SU-DHL-6 (cell line): ENCODE data around the gene TCL1A.

Source experiments
- H2AFZ ChIP-seq: fragments of 200-600 bp; sonication (generic); 2 replicates; pipeline ENCODE4 v1.6.1; 2014; ENCODE audit warnings: low read depth, mild to moderate bottlenecking, moderate library complexity, mixed read lengths, antibody characterized with exemption, low read length; ENCODE audit not compliant: severe bottlenecking
- H3F3A ChIP-seq: fragments of 200-600 bp; shearing (Covaris generic); 2 replicates; pipeline ENCODE4 v1.6.0; 2016; ENCODE audit warnings: antibody characterized with exemption, mild to moderate bottlenecking; ENCODE audit not compliant: insufficient read depth
- H3K27ac ChIP-seq: fragments of 200-600 bp; sonication (generic); 2 replicates; pipeline ENCODE4 v1.5.1; 2016; ENCODE audit warnings: low read depth, mild to moderate bottlenecking, low read length, moderate library complexity, mixed read lengths
- H3K27me3 ChIP-seq: fragments of 200-600 bp; sonication (generic), shearing (Covaris generic); 2 replicates; pipeline ENCODE4 v1.6.0; 2014; ENCODE audit warnings: mild to moderate bottlenecking, low read length
- H3K36me3 ChIP-seq: fragments of 200-600 bp; sonication (generic); 2 replicates; pipeline ENCODE4 v1.6.1; 2014; ENCODE audit warnings: mild to moderate bottlenecking, low read length, mixed read lengths
- H3K4me2 ChIP-seq: fragments of 300-600, 200-600 bp; shearing (Covaris generic), sonication (generic); 2 replicates; pipeline ENCODE4 v1.6.0; 2014; ENCODE audit warnings: low read length, low read depth, mild to moderate bottlenecking; ENCODE audit not compliant: poor library complexity, severe bottlenecking
- H3K4me3 ChIP-seq: fragments of 200-600 bp; sonication (generic); 2 replicates; pipeline ENCODE4 v1.5.1; 2014; ENCODE audit warnings: antibody characterized with exemption, low read length, mild to moderate bottlenecking, mixed read lengths; ENCODE audit not compliant: insufficient read depth, poor library complexity, severe bottlenecking
- H3K79me2 ChIP-seq: fragments of 200-600 bp; sonication (generic); 2 replicates; pipeline ENCODE4 v1.6.1; 2014; ENCODE audit warnings: mild to moderate bottlenecking, low read length, moderate library complexity; ENCODE audit not compliant: insufficient read depth
- H3K9ac ChIP-seq: fragments of 200-600 bp; sonication (generic); 2 replicates; pipeline ENCODE4 v1.7.0; 2014; ENCODE audit warnings: mild to moderate bottlenecking, low read length
- H3K9me2 ChIP-seq: fragments of 200-600 bp; sonication (generic); replicated peaks from 2 replicates; pipeline ENCODE4 v1.6.1; 2014; ENCODE audit warnings: low read length; ENCODE audit not compliant: insufficient read depth
- H3K9me3 ChIP-seq: fragments of 200-600 bp; sonication (generic); 2 replicates; pipeline ENCODE4 v1.6.1; 2014; ENCODE audit warnings: low read length, mixed read lengths; ENCODE audit not compliant: insufficient read depth
- H4K20me1 ChIP-seq: fragments of 200-600 bp; sonication (generic); 2 replicates; pipeline ENCODE4 v1.6.1; 2014; ENCODE audit warnings: low read depth, mild to moderate bottlenecking, antibody characterized with exemption, low read length, moderate library complexity, mixed read lengths
- CTCF ChIP-seq: fragments of 200-600 bp; sonication (generic); IDR thresholded peaks from one replicate; pipeline ENCODE4 v1.5.1; 2017; ENCODE audit warnings: antibody characterized with exemption, mild to moderate bottlenecking, low read length, moderate library complexity; ENCODE audit not compliant: insufficient read depth, poor library complexity, severe bottlenecking
- EZH2phosphoT487 ChIP-seq: fragments of 200-600 bp; sonication (generic), shearing (Covaris generic); conservative IDR thresholded peaks from 2 replicates; pipeline ENCODE4 v1.6.1; 2018; ENCODE audit warnings: mild to moderate bottlenecking, antibody characterized with exemption, low read length, moderate library complexity, mixed read lengths

Gene TCL1A

GRCh38 chr14:95695913-95696312, 18.0 kb downstream of the TCL1A start:
- TF ChIP-seq EZH2phosphoT487 (no peak), CTCF (no peak)
- H3K27ac ChIP-seq: peak overlapping the region; percentile 91
- peak overlapping the region; percentile 42; the same call in 1 of the 2 replicates for H3K9ac ChIP-seq
- H2AFZ ChIP-seq: no peak overlapping the region
- no peaks in the 10 kb centered on the region for H3K36me3 ChIP-seq
- H4K20me1 ChIP-seq: no peaks in the 10 kb centered on the region
- H3K4me2 ChIP-seq: peak overlapping the region; percentile 64
- H3F3A ChIP-seq: peaks cover 45% of the 10 kb centered on the region
- no peak overlapping the region for H3K4me3 ChIP-seq
- H3K9me2 ChIP-seq: no peaks in the 10 kb centered on the region
- no peaks in the 10 kb centered on the region for H3K9me3 ChIP-seq
- no peaks in the 10 kb centered on the region for H3K79me2 ChIP-seq
- H3K27me3 ChIP-seq: no peaks in the 10 kb centered on the region

DNA sequence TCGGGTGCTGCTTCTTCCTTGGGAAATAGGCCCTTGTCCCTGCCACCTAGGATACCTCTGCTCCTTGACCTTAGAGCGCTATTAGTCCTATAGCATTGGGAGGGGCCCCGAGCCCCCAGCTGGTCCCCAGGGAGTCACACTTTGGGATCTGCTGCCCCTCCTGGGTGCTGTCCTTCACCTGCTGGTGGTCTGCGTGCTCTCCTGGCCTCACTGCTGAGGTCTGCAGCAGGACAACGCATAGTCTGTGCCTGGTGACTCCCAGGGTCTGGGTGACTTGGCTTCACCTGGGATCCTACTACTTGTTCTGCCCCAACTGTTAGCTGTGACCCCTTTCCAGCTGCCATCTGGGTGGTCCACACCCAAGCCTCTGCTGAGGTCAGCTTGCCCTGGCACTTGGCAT, 18.9 kb downstream of the TCL1A start:
- Histone ChIP-seq H2AFZ (no peak overlapping the region), H3K4me2 (no peak overlapping the region), H3K9me3 (no peaks in the 10 kb centered on the region), H3K4me3 (no peak overlapping the region), H3K79me2 (no peaks in the 10 kb centered on the region), H3K27me3 (no peaks in the 10 kb centered on the region), H3F3A (peaks cover 36% of the 10 kb centered on the region), H3K9ac (no peak overlapping the region), H4K20me1 (no peaks in the 10 kb centered on the region), H3K9me2 (no peaks in the 10 kb centered on the region), H3K27ac (peak overlapping the region; percentile 91), H3K36me3 (no peaks in the 10 kb centered on the region)
- TF ChIP-seq CTCF (no peak), EZH2phosphoT487 (no peak)

- Histone ChIP-seq H2AFZ (no peak overlapping the region), H3K9me2 (no peaks in the 10 kb centered on the region), H3K4me3 (no peak overlapping the region), H3K27ac (no peak overlapping the region), H3K9ac (no peak overlapping the region), H3K79me2 (0 out of 2 replicates have a peak, but pooled peaks cover 3% of the 10 kb centered on the region), H3K9me3 (no peaks in the 10 kb centered on the region), H3K4me2 (no peak overlapping the region), H4K20me1 (no peaks in the 10 kb centered on the region), H3F3A (peaks cover 17% of the 10 kb centered on the region), H3K27me3 (no peaks in the 10 kb centered on the region), H3K36me3 (no peaks in the 10 kb centered on the region)
- TF ChIP-seq CTCF: no peak
- no peak for TF ChIP-seq EZH2phosphoT487
Observed at GRCh38 chr14:95692109-95692508, 21.8 kb downstream of the TCL1A start.

GRCh38 chr14:95691591-95691990, 22.3 kb downstream of the TCL1A start:
- TF ChIP-seq CTCF: no peak
- Histone ChIP-seq H3K27me3 (no peaks in the 10 kb centered on the region), H3K4me3 (no peak overlapping the region), H3K9me3 (no peaks in the 10 kb centered on the region), H2AFZ (no peak overlapping the region), H3K79me2 (0 out of 2 replicates have a peak, but pooled peaks cover 5% of the 10 kb centered on the region), H3K27ac (no peak overlapping the region), H4K20me1 (no peaks in the 10 kb centered on the region), H3K9me2 (no peaks in the 10 kb centered on the region), H3F3A (peaks cover 14% of the 10 kb centered on the region), H3K4me2 (no peak overlapping the region), H3K36me3 (no peaks in the 10 kb centered on the region), H3K9ac (no peak overlapping the region)
